ENCODE measurements around the gene FAM13C.

GRCh38 chr10:59320355-59320754 lies 42.0 kb downstream of the FAM13C start:
- TF ChIP-seq CTCF (IDR thresholded peaks at IDR 0.05) (no peak), POLR2A (IDR thresholded peaks at IDR 0.05) (no peak)

Data from tibial nerve (tissue), 3 donors.